Mesenchymal stem cell (in vitro differentiated cells and primary cell): ENCODE data around the gene PRKCZ.

ENCODE experiments used
- DNase-seq: peaks from one replicate; pipeline ENCODE4 v3.0.0-alpha.2; 2013
- H2AFZ ChIP-seq: one replicate; pipeline ENCODE4 v1.6.1; 2013; ENCODE audit warnings: low read depth, mild to moderate bottlenecking, control low read depth, inconsistent platforms, low read length, moderate library complexity
- H2AK5ac ChIP-seq: 2 replicates; pipeline ENCODE4 v1.6.1; 2013; ENCODE audit warnings: low read length, moderate library complexity, mild to moderate bottlenecking, inconsistent platforms; ENCODE audit not compliant: severe bottlenecking
- H2BK120ac ChIP-seq: one replicate; pipeline ENCODE4 v1.6.1; 2013; ENCODE audit warnings: low read depth, mild to moderate bottlenecking, inconsistent platforms, low read length, moderate library complexity
- H2BK12ac ChIP-seq, 2 experiments: one replicate each; pipeline ENCODE4 v1.6.1; 2013; ENCODE audit warnings: inconsistent platforms in 2 of 2, low read length in 2 of 2, mild to moderate bottlenecking in 2 of 2, moderate library complexity in 2 of 2, control low read depth in 1 of 2
- H2BK15ac ChIP-seq: one replicate; pipeline ENCODE4 v1.6.1; 2013; ENCODE audit warnings: mild to moderate bottlenecking, low read depth, inconsistent platforms; ENCODE audit not compliant: poor library complexity, severe bottlenecking
- H2BK5ac ChIP-seq: 2 replicates; pipeline ENCODE4 v1.6.1; 2013; ENCODE audit warnings: low read depth, mild to moderate bottlenecking, low read length, control low read depth, inconsistent platforms; ENCODE audit not compliant: poor library complexity, severe bottlenecking
- H3K14ac ChIP-seq, 2 experiments: one replicate each; pipeline ENCODE4 v1.6.1; 2013; ENCODE audit warnings: inconsistent platforms in 2 of 2, low read length in 2 of 2, control low read depth in 1 of 2, mild to moderate bottlenecking in 1 of 2, moderate library complexity in 1 of 2
- H3K18ac ChIP-seq, 2 experiments: one replicate each; pipeline ENCODE4 v1.6.1; 2013; ENCODE audit warnings: inconsistent platforms in 2 of 2, low read length in 2 of 2, control low read depth in 1 of 2, low read depth in 1 of 2, mild to moderate bottlenecking in 1 of 2
- H3K23ac ChIP-seq, 2 experiments: one replicate each; pipeline ENCODE4 v1.6.1; 2013; ENCODE audit warnings: inconsistent platforms in 2 of 2, low read length in 2 of 2, mild to moderate bottlenecking in 2 of 2, moderate library complexity in 2 of 2, control low read depth in 1 of 2
- H3K27ac ChIP-seq: 2 replicates; pipeline ENCODE4 v1.5.1; 2013; ENCODE audit warnings: mild to moderate bottlenecking, moderate library complexity, low read length, control low read depth, inconsistent platforms; ENCODE audit not compliant: poor library complexity, severe bottlenecking
- H3K27me3 ChIP-seq, 2 experiments: 2 replicates each; pipeline versions ENCODE4 v1.6.1 to v1.7.0; 2013; ENCODE audit warnings: low read length in 2 of 2, mild to moderate bottlenecking in 2 of 2, moderate library complexity in 2 of 2, control low read depth in 1 of 2, inconsistent platforms in 1 of 2; ENCODE audit not compliant: control insufficient read depth in 1 of 2, insufficient read depth in 1 of 2
- H3K36me3 ChIP-seq, 2 experiments: 2 replicates each; pipeline versions ENCODE4 v1.6.1 to v1.7.0; 2013; ENCODE audit warnings: low read length in 2 of 2, control low read depth in 1 of 2, inconsistent platforms in 1 of 2, low read depth in 1 of 2, mild to moderate bottlenecking in 1 of 2; ENCODE audit not compliant: insufficient read depth in 2 of 2, control insufficient read depth in 1 of 2
- H3K4ac ChIP-seq, 2 experiments: one replicate each; pipeline ENCODE4 v1.6.1; 2013; ENCODE audit warnings: inconsistent platforms in 2 of 2, low read length in 2 of 2, mild to moderate bottlenecking in 2 of 2, moderate library complexity in 2 of 2, control low read depth in 1 of 2, low read depth in 1 of 2
- H3K4me1 ChIP-seq: 2 replicates; pipeline ENCODE4 v1.6.1; 2013; ENCODE audit warnings: low read depth, low read length, control low read depth; ENCODE audit not compliant: control insufficient read depth, insufficient read depth
- H3K4me2 ChIP-seq: 2 replicates; pipeline ENCODE4 v1.6.1; 2013; ENCODE audit warnings: low read length, mild to moderate bottlenecking, inconsistent platforms; ENCODE audit not compliant: poor library complexity, severe bottlenecking
- H3K4me3 ChIP-seq, 2 experiments: 2 replicates each; pipeline versions ENCODE4 v1.5.1 to v1.7.0; 2013; ENCODE audit warnings: low read length in 2 of 2, mild to moderate bottlenecking in 2 of 2, control low read depth in 1 of 2, low read depth in 1 of 2; ENCODE audit not compliant: insufficient read depth in 1 of 2
- H3K79me1 ChIP-seq: replicated peaks from 2 replicates; pipeline ENCODE4 v1.6.1; 2013; ENCODE audit warnings: mild to moderate bottlenecking, control low read depth, low read length, inconsistent platforms; ENCODE audit not compliant: poor library complexity, severe bottlenecking
- H3K9ac ChIP-seq: 2 replicates; pipeline ENCODE4 v1.7.0; 2013; ENCODE audit warnings: mild to moderate bottlenecking, low read length, moderate library complexity
- H3K9me3 ChIP-seq: 2 replicates; pipeline ENCODE4 v1.7.0; 2013; ENCODE audit warnings: mild to moderate bottlenecking, low read length; ENCODE audit not compliant: control insufficient read depth
- H4K8ac ChIP-seq: one replicate; pipeline ENCODE4 v1.6.1; 2013; ENCODE audit warnings: inconsistent platforms, mild to moderate bottlenecking, low read length, moderate library complexity
- H4K91ac ChIP-seq: one replicate; pipeline ENCODE4 v1.6.1; 2013; ENCODE audit warnings: mild to moderate bottlenecking, low read length, inconsistent platforms
- WGBS: methylation state at CpG from one replicate; pipeline ENCODE4 v1.1.7; 2013; ENCODE audit warnings: mixed read lengths; 5-methylcytosine and 5-hydroxymethylcytosine counted together

Gene PRKCZ

DNA sequence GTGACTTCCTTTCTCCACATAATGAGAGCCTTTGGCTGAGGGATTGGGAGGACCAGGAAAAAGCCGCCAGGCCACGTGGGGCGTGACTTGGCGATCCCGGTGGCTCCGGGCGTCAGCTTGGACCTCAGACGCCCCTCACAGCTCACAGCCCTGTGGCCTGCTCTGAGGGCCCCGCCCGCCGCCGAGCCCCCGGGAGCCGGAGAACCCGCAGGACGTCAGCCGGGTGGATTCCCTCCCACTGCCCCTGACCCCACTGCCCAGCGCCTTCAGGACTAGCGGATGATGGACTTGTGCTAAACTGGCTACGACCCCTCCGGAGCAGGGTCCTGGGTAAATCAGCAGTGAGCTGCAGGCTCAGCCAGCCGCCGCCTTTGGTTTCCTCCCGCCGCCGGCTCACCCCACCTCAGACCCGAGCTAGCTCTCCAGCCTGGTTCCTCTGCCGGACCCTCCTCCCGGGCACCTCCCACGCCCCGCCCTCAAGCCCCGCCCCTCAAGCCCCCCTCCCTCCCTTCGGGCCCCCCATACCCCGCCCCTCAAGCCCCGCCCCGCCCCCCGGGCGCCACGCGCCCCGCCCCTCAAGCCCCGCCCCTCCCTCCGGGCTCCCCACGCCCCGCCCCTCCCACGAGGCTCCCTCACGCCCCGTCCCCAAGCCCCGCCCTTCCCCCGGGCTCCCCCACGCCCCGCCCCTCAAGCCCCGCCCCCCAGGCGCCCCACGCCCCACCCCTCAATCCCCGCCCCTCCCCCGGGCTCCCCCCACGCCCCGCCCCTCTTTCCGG, 154.4 kb downstream of the PRKCZ start:
- Histone ChIP-seq H3K27me3 (no peaks in the 10 kb centered on the region), H2BK120ac (no peak overlapping the region), H3K9me3 (no peaks in the 10 kb centered on the region), H2AK5ac (no peak overlapping the region), H3K4ac (peak overlapping the region; percentile 8 to 57), H3K14ac (peak overlapping the region in 1 of 2 experiments; percentile 82), H4K91ac (peak overlapping the region; percentile 12), H3K23ac (peak overlapping the region in 1 of 2 experiments; percentile 75), H2AFZ (peak overlapping the region; percentile 54), H3K27ac (no peak overlapping the region), H3K9ac (peak overlapping the region; percentile 90), H2BK5ac (no peak overlapping the region), H3K4me2 (peak overlapping the region; percentile 98), H2BK15ac (no peak overlapping the region), H3K36me3 (no peaks in the 10 kb centered on the region), H2BK12ac (peak overlapping the region in 1 of 2 experiments; percentile 82), H3K4me1 (peaks cover 48% of the 10 kb centered on the region), H3K79me1 (peaks cover 6% of the 10 kb centered on the region), H3K18ac (peak overlapping the region; percentile 89 to 90), H4K8ac (peak overlapping the region; percentile 76), H3K4me3 (peak overlapping the region; percentile 55 to 79)
- WGBS = 2% methylated on average over 8 of the region's 60 CpGs
- DNase-seq = peak; percentile 81

DNA sequence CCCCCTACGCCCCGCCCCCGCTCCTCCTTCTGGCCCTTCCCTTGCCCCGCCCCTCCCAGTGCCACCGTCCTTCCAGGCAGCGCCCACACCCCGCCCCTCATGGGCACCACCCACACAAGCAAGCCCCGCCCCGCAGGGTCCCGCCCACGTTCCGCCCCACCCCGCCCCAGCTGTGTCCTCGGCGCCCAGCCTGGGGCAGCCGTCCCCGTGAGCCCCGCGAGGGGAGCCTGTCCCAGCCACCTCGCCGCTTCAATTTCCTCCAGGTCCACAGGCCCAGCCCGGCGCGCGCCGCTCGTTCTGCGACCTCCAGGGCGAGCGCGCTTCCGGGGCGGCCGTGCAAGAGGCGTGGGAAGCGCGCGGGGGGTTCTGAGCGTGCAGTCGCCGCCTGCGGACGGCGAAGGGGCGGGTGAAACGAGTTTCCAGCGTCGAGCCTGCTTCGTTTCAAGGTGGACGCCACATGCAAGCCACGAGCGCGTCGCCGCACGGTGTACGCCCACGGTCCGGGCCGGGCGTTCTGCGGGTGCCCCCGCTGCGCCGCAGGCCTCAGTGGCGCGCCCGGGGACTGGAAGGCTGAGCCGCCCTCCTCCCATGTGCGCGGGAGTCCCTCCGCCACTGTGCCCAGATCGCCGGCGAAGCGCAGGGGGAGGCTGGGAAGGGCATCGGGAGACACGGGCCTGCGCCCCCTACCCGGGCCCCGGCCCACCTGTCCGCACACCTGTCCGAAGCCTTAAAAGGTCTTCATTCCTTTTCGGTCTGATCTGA, 155.2 kb downstream of the PRKCZ start:
- H3K9me3 ChIP-seq = no peaks in the 10 kb centered on the region
- H3K4ac ChIP-seq = peak overlapping the region; percentile 6 to 93
- peak overlapping the region; percentile 49 to 80 for H2BK12ac ChIP-seq
- H3K14ac ChIP-seq = peak overlapping the region in 1 of 2 experiments; percentile 67
- peak overlapping the region; percentile 58 to 67 for H3K4me3 ChIP-seq
- peak overlapping the region; percentile 52 for H2BK15ac ChIP-seq
- peak overlapping the region; percentile 96 for H4K8ac ChIP-seq
- peak overlapping the region; percentile 58 for H3K9ac ChIP-seq
- H3K27ac ChIP-seq = no peak overlapping the region
- H2AFZ ChIP-seq = peak overlapping the region; percentile 8
- H3K4me1 ChIP-seq = peaks cover 55% of the 10 kb centered on the region
- peak overlapping the region; percentile 84 for H3K4me2 ChIP-seq
- H3K23ac ChIP-seq = peak overlapping the region in 1 of 2 experiments; percentile 77
- H3K18ac ChIP-seq = peak overlapping the region; percentile 74 to 93
- no peak overlapping the region for H2BK5ac ChIP-seq
- peaks cover 6% of the 10 kb centered on the region for H3K79me1 ChIP-seq
- H3K27me3 ChIP-seq = no peaks in the 10 kb centered on the region
- peak overlapping the region; percentile 3 for H2AK5ac ChIP-seq
- WGBS = 11% methylated on average over 75 of the region's 84 CpGs
- DNase-seq = peak; percentile 92
- no peaks in the 10 kb centered on the region for H3K36me3 ChIP-seq
- H4K91ac ChIP-seq = peak overlapping the region; percentile 83
- peak overlapping the region; percentile 36 for H2BK120ac ChIP-seq

DNA sequence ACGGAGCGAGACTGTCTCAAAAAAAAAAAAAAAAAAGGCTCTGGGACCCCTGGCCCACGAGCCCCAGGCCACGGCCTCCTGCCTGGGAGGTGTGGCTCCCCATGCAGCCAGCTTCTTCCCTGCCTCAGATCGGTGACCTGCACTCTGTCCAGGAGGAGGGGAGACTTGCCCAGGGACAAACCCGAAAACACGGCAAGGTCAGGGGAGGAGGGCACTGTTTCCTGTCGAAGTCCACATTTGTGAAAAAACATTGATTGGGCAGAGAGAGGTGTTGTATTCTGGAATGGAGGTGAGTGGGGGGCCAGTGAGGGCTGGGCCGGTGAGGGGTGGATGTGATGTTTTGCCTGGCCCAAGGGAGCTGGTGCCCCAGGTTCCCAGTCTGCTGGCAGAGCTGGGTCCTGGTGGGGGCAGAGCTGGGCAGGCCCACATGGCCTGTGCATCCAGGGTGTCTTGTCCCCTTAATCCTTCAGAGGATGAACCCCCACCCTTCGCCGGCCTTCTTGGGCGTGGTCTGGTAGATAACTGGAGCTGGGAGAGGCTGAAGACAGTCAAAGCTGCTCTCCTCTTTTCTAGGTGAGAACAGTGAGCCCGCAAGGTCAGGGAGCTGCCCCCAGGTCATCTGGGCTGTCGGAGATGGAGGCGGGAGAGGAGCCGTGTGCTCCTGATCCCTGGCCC, 156.7 kb downstream of the PRKCZ start:
- no peak overlapping the region for H3K4me2 ChIP-seq
- H3K4me3 ChIP-seq = peak overlapping the region in 1 of 2 experiments; percentile 76
- H3K4me1 ChIP-seq = peaks cover 56% of the 10 kb centered on the region
- no peak overlapping the region for H3K27ac ChIP-seq
- peak overlapping the region; percentile 40 for H2AK5ac ChIP-seq
- no peaks in the 10 kb centered on the region for H3K27me3 ChIP-seq
- peak overlapping the region in 1 of 2 experiments; percentile 54 for H2BK12ac ChIP-seq
- H3K4ac ChIP-seq = peak overlapping the region in 1 of 2 experiments; percentile 13
- H3K9me3 ChIP-seq = no peaks in the 10 kb centered on the region
- no peaks in the 10 kb centered on the region for H3K36me3 ChIP-seq
- DNase-seq = no peak
- H3K18ac ChIP-seq = no peak overlapping the region
- no peak overlapping the region for H3K14ac ChIP-seq
- peak overlapping the region; percentile 7 for H4K91ac ChIP-seq
- H2BK120ac ChIP-seq = no peak overlapping the region
- 90% methylated on average over 16 of the region's 16 CpGs for WGBS
- H3K23ac ChIP-seq = no peak overlapping the region
- H4K8ac ChIP-seq = no peak overlapping the region
- peaks cover 6% of the 10 kb centered on the region for H3K79me1 ChIP-seq
- H2BK5ac ChIP-seq = no peak overlapping the region
- no peak overlapping the region for H2BK15ac ChIP-seq
- H3K9ac ChIP-seq = peak overlapping the region; percentile 90
- no peak overlapping the region for H2AFZ ChIP-seq
